Astrocyte of the cerebellum (primary cell): Measurements from ENCODE around the gene CDH26.

ENCODE experiments used
- DNase-seq: peaks from one replicate; pipeline ENCODE4 v3.0.0-alpha.2; 2011; ENCODE audit warnings: low read depth
- H3K4me3 ChIP-seq: 2 replicates; pipeline ENCODE4 v1.5.1; 2011; ENCODE audit warnings: mild to moderate bottlenecking, low read depth, low read length, moderate library complexity
- in situ Hi-C: cut with HindIII; loops from 2 replicates; pipeline ENCODE4 v1.10.0; 2017; ENCODE audit warnings: low sequenced_read_pairs
- TF ChIP-seq, protein P1 (sequence below): IDR thresholded peaks from 2 replicates; pipeline ENCODE4 v1.5.1; 2012; ENCODE audit warnings: low read length, low read depth, moderate library complexity, mild to moderate bottlenecking; ENCODE audit errors: missing control alignments

CDH26 gene

GRCh38 chr20:60009318-60009717 lies 51.1 kb downstream of the CDH26 start:
- no peak for DNase-seq
- in situ Hi-C loops: no loop called here
- TF ChIP-seq, protein P1, sequence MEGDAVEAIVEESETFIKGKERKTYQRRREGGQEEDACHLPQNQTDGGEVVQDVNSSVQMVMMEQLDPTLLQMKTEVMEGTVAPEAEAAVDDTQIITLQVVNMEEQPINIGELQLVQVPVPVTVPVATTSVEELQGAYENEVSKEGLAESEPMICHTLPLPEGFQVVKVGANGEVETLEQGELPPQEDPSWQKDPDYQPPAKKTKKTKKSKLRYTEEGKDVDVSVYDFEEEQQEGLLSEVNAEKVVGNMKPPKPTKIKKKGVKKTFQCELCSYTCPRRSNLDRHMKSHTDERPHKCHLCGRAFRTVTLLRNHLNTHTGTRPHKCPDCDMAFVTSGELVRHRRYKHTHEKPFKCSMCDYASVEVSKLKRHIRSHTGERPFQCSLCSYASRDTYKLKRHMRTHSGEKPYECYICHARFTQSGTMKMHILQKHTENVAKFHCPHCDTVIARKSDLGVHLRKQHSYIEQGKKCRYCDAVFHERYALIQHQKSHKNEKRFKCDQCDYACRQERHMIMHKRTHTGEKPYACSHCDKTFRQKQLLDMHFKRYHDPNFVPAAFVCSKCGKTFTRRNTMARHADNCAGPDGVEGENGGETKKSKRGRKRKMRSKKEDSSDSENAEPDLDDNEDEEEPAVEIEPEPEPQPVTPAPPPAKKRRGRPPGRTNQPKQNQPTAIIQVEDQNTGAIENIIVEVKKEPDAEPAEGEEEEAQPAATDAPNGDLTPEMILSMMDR: no peak
- no peak overlapping the region for H3K4me3 ChIP-seq

GRCh38 chr20:60009826-60010616 lies 51.8 kb downstream of the CDH26 start:
- TF ChIP-seq, protein P1: no peak
- in situ Hi-C loops: no loop called here
- no peak for DNase-seq
- no peak overlapping the region for H3K4me3 ChIP-seq

GRCh38 chr20:60010689-60011458 lies 52.7 kb downstream of the CDH26 start:
- no peak overlapping the region for H3K4me3 ChIP-seq
- no peak for DNase-seq
- TF ChIP-seq, protein P1: no peak
- in situ Hi-C loops: no loop called here

GRCh38 chr20:60011512-60012507 lies 53.6 kb downstream of the CDH26 start:
- in situ Hi-C loops: no loop called here
- TF ChIP-seq, protein P1: no peak
- DNase-seq: no peak
- H3K4me3 ChIP-seq: no peak overlapping the region

- in situ Hi-C loops: no loop called here
- H3K4me3 ChIP-seq: no peak overlapping the region
- no peak for DNase-seq
- TF ChIP-seq, protein P1: no peak
Measured at GRCh38 chr20:60013296-60014139, 55.3 kb downstream of the CDH26 start.
